ENCODE measurements around the gene FAM20A.

The FAM20A gene

DNA sequence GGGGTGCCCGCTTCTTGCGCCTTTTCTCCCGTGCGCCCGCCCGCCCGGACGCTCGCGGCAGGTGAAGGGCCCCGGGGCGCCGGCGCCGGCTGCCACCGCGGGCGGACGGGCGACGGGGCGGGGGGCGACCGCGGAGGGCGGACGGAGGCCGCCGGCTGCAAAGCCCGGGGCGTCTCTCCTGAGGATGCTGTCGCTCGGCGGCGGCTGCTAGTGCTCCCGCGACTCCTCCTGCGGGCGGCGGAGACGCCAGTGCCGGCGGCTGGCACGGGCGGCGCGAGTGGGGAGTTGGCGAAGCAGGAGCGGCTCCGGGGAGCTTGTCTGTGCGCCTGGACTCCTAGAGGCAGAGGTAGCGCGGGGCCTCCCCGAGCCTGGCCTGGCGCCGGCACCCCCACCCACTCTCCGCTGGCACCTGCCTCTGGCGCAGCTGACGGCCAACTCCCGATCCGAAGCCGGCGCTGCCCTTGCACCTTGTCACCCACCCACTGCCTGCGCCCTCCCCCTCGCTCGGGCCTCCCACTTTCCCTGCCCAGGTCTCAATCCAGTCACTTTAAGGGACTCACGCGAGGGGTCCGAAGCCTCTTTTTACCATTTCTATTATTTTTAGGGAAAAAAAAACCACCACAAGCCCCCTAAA, at the start of gene FAM20A:
FAM20A (minus strand) TSS at position 437 of the 634 bp plus-strand sequence. CDS start 701 bp downstream, outside the sequence.
- no peak for DNase-seq (ENCODE audit: low read depth in 4 of 4, low spot score in 1 of 4)

DNA sequence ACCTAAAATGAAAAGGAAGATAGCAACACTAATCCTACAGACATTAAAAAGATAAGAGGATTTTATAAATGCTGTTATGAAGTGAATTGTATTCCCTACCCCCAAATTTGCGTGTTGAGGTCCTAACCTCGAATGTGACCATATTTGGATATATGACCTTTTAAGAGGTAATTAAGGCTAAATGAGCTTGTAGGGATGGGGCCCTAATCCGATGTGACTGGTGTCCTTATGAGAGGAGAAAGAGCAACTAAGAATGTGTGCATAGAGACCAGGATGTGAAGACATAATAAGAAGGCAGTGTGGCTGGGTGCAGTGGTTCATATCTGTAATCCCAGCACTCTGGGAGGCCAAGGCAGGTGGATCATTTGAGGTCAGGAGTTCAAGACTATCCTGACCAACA, 48.2 kb upstream of the FAM20A start:
- DNase-seq (ENCODE audit: low read depth in 4 of 4, low spot score in 1 of 4): no peak

- DNase-seq (ENCODE audit: low read depth in 4 of 4, low spot score in 1 of 4): no peak
These were observed 45.7 kb upstream of the FAM20A start for GRCh38 chr17:68646626-68647526.

DNA sequence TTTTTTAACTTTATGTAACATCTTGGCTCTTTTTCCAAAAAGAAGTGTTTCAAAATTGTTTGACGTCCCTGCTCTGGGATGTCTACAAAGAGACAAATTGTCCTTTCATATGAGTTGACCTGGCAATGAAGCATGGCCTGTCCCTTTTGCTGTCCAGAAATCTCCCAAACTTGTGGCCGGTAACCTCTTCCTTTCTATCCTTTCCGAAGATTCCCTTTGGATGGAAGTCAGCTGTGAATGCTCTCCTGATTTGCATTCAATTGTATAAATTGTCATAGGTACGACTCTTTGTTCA, 40.9 kb upstream of the FAM20A start:
- no peak for DNase-seq (ENCODE audit: low read depth in 4 of 4, low spot score in 1 of 4)

GRCh38 chr17:68641276-68642117, 40.3 kb upstream of the FAM20A start:
- no peak for DNase-seq (ENCODE audit: low read depth in 4 of 4, low spot score in 1 of 4)

DNA sequence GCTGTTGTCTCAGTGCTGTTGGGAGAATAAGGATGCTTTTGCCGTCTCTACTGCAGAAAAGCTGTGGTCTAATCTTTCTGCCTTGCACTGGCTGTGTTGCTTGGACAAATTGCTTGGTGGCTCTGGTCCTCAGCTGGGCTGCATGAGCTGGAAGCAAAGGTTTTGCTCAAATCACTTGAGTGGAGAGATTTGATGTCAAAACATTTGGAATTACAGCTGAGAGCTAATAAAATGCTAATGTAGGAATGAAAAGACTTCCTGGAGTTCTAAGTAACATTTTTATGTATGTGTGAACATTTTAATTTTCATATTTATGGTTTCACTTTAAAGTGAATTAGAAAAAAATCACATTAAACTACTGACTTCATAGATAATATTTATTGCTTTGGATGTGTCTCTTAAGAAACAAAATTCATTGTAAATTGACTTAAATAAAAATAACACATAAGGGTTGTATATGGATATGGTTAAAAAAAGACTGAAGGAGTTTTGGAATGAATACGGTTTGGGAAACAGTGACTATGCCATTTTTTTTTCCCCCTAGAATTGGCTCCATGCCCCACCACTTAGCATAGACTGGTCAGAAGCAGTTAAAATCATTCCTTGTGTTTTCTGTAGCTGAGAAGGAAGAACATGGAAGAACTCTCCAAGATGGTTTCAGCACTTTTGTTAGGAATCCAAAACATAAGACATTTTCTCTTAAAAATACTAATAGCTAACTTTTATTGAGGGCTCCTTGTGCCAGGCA, 39.2 kb upstream of the FAM20A start:
- DNase-seq (ENCODE audit: low read depth in 4 of 4, low spot score in 1 of 4): no peak

- no peak for DNase-seq (ENCODE audit: low read depth in 4 of 4, low spot score in 1 of 4)
These were observed 33.2 kb upstream of the FAM20A start for GRCh38 chr17:68634345-68634876.

GRCh38 chr17:68628576-68628957, 27.4 kb upstream of the FAM20A start:
- no peak for DNase-seq (ENCODE audit: low read depth in 4 of 4, low spot score in 1 of 4)

GRCh38 chr17:68627956-68628575, 26.9 kb upstream of the FAM20A start:
- no peak for DNase-seq (ENCODE audit: low read depth in 4 of 4, low spot score in 1 of 4)

DNA sequence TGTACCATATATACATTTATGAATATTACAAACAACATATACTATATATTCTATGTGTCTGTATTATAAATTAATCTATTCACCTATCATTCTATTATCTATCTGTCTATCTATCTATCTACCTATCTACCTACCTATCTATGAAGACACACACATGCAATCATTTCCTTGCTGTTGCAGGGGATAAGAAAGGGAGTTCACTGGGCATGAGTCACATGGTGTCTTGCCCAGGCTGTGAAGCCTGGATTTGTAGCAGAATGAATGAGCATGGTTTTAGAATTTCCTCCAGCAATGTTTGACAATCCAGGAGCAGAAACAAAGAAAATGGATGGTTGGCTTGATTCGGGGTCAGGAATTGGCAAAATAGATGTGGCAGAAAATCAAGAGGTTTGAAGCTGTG, 23.2 kb upstream of the FAM20A start:
- DNase-seq (ENCODE audit: low read depth in 4 of 4, low spot score in 1 of 4): no peak

- no peak for DNase-seq (ENCODE audit: low read depth in 4 of 4, low spot score in 1 of 4)
These were observed 22.6 kb upstream of the FAM20A start for GRCh38 chr17:68623811-68624210.

DNA sequence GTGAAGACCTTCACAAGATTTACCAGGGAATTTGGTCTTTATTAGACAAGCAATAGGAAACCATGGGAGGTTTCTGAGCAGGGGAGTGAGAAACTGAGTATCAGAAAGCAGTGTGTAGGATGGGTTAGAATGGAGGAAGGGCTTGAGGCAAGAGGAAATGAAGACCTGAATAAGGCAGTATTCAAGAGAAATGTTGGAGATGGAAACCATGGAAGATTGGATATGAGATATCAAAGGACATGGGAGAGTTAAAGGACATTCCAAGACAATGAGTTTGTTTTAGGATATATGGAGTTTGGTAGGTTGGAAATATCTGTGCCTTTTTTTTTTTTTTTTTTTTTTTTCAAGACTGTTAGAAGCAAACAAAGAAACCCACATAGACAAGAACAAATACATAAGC, 21.3 kb upstream of the FAM20A start:
- no peak for DNase-seq (ENCODE audit: low read depth in 4 of 4, low spot score in 1 of 4)

DNA sequence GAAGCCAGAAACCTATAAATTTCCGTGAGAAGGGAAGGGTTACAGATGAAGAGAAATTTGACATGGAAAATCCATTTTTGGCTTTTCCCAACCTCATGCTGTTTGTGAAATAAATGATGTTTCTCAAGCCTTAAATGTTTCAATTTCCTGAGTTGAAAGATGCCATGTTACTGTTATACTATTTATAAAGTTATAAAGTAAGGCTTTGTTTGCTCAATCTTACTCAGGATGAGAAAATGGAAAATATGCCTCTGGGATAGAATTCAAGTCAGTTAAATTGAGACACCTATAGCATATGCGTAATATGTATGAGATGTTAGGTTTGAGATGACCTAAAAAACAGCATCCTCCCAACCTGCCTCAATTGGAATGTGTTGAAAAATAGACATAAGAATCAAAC, 19.9 kb upstream of the FAM20A start:
- DNase-seq (ENCODE audit: low read depth in 4 of 4, low spot score in 1 of 4): no peak

- no peak for DNase-seq (ENCODE audit: low read depth in 4 of 4, low spot score in 1 of 4)
These were observed 15.2 kb upstream of the FAM20A start for GRCh38 chr17:68616334-68616733.

GRCh38 chr17:68614718-68615117, 13.6 kb upstream of the FAM20A start:
- no peak for DNase-seq (ENCODE audit: low read depth in 4 of 4, low spot score in 1 of 4)

- no peak for DNase-seq (ENCODE audit: low read depth in 4 of 4, low spot score in 1 of 4)
These were observed 12.7 kb upstream of the FAM20A start for GRCh38 chr17:68613739-68614298.

DNA sequence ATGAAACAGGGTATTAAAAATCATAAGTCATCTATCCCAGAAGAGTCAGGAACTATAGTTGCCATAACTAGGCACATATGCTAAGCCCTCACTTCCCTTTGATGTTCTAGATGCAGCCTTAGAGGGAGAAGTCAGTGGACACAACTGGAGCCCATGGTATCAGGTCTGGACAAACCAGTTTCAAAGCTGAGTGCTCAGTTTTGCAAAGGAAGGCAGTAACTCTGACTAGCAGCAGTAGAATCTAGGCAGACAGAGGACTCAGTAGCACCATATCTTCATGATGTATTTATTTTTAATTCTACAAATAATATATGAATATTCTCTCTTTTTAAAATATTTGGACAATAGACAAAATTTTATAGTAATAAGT, 11.7 kb upstream of the FAM20A start:
- no peak for DNase-seq (ENCODE audit: low read depth in 4 of 4, low spot score in 1 of 4)

GRCh38 chr17:68612209-68612922, 11.2 kb upstream of the FAM20A start:
- DNase-seq (ENCODE audit: low read depth in 4 of 4, low spot score in 1 of 4): no peak

DNA sequence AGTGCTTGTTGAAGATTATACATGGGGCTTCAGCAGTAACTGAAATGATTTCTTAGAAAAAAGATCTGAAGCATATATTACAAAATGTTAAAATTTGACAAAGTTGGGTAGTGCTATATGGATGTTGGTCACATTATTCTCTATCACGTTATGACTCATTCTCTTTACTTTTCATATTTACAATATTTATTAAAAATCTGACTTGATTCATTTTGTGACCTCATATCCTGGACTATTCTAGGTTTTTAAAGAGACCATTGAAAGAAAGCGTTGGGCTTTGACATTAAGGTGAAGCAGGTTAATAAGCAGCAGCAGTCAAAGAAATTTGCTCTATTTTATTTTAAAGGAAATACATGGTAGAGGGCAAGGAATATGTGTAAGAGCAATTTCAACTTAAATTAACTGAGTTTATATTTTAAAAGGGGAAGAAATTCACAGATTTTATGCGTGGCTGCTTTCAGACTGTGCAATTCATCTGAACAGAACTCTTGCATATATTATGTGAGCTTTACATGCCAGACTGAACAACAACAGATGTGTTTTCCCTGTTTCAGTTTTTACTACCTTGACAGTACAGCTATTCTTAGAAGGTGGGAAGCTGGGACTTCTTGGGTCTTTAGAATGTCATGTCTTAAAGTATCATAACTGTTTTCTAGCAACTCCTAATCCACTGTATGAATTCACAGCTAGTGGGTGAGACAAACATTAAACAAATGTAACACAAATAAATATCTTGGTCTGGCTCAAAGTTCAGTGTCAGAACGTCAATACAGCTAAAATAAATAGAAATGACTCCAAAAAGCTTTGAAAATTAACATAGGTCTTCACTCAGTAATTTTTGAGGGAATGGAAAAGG, 10.4 kb upstream of the FAM20A start:
- DNase-seq (ENCODE audit: low read depth in 4 of 4, low spot score in 1 of 4): no peak

All from stimulated activated CD4-positive, alpha-beta T cell treated with anti-CD3 and anti-CD28 coated beads, Interleukin-1b, Interleukin-23, amount 100 ng/mL, for 24 hours (primary cell).